ENCODE results near the gene PABPN1L. TPM values are rescaled to one million over a fixed set of nuclear protein-coding genes. Genes with fewer than 3 reads are reported as not detected.

The PABPN1L gene
- total and polyA plus RNA-seq, 2 of the 13 experiments (the other 11 are each of a cell fraction or from before 2014, with no cell fraction given), result not detected

DNA sequence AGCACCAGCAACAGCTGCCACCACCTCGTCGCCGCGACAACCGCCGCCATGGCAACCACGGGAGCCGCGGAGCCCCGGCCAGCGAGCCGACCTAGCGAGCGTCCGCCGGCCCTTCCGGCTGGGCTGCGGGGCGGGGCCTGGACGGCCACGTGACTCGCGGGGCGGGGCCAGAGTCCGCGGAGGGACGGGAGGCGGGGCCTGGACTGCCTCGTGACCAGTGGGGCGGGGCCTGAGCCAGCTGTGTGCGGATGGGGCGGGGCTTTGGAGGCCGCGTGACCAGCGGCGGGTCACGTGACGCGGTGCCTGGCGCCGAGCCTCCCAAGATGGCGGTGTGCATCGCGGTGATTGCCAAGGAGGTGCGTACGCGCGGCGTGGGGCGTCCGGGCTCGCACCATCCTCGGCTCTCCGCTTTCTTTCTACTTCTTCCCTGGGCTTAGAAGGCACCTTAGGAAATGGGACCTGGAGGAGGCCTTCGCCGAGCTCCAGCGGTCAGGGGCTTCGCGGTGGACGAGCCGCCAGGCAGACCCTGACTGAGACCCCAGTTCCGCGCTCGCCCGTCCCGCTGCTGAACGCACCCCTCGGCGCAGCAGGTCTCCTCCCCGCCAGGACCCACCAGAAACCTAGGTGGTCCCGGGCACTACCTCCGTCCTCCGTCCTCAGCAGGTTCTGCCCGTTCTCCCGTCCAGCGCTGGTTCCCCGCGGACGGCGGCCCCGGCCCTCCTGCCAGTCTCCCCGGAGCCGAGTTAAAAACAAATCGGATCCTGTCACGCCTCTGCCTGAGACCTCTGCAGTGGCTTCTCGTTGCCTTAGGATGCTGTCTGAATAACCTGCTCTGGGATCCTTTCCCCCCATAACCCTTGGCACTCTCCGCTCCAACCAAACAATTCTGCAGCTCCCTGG is 9.4 kb downstream of the PABPN1L start, which contains the start of the genes GALNS and TRAPPC2L (continued):
- TF ChIP-seq, protein P1, sequence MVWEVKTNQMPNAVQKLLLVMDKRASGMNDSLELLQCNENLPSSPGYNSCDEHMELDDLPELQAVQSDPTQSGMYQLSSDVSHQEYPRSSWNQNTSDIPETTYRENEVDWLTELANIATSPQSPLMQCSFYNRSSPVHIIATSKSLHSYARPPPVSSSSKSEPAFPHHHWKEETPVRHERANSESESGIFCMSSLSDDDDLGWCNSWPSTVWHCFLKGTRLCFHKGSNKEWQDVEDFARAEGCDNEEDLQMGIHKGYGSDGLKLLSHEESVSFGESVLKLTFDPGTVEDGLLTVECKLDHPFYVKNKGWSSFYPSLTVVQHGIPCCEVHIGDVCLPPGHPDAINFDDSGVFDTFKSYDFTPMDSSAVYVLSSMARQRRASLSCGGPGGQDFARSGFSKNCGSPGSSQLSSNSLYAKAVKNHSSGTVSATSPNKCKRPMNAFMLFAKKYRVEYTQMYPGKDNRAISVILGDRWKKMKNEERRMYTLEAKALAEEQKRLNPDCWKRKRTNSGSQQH (CRISPR knock-in tag; IDR thresholded peaks at IDR 0.05; ENCODE audit: low read depth), result peak; percentile 86; the same call in 1 of the 2 replicates
- peak; percentile 82 for TF ChIP-seq MAZ (IDR thresholded peaks at IDR 0.05; ENCODE audit: borderline replicate concordance, low read depth, low read length)
- peak; percentile 44 for TF ChIP-seq MAZ (CRISPR knock-in tag; IDR thresholded peaks at IDR 0.05; ENCODE audit: low read depth)
- TF ChIP-seq RBAK (CRISPR knock-in tag; IDR thresholded peaks at IDR 0.05), result no peak
- TF ChIP-seq, protein P2, sequence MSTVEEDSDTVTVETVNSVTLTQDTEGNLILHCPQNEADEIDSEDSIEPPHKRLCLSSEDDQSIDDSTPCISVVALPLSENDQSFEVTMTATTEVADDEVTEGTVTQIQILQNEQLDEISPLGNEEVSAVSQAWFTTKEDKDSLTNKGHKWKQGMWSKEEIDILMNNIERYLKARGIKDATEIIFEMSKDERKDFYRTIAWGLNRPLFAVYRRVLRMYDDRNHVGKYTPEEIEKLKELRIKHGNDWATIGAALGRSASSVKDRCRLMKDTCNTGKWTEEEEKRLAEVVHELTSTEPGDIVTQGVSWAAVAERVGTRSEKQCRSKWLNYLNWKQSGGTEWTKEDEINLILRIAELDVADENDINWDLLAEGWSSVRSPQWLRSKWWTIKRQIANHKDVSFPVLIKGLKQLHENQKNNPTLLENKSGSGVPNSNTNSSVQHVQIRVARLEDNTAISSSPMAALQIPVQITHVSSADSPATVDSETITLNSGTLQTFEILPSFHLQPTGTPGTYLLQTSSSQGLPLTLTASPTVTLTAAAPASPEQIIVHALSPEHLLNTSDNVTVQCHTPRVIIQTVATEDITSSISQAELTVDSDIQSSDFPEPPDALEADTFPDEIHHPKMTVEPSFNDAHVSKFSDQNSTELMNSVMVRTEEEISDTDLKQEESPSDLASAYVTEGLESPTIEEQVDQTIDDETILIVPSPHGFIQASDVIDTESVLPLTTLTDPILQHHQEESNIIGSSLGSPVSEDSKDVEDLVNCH (CRISPR knock-in tag; IDR thresholded peaks at IDR 0.05), result peak; percentile 72; the same call in 1 of the 2 replicates
- no peak for TF ChIP-seq EHMT2 (IDR thresholded peaks at IDR 0.05; ENCODE audit: borderline replicate concordance, low read depth, low read length)
- TF ChIP-seq, protein P3, sequence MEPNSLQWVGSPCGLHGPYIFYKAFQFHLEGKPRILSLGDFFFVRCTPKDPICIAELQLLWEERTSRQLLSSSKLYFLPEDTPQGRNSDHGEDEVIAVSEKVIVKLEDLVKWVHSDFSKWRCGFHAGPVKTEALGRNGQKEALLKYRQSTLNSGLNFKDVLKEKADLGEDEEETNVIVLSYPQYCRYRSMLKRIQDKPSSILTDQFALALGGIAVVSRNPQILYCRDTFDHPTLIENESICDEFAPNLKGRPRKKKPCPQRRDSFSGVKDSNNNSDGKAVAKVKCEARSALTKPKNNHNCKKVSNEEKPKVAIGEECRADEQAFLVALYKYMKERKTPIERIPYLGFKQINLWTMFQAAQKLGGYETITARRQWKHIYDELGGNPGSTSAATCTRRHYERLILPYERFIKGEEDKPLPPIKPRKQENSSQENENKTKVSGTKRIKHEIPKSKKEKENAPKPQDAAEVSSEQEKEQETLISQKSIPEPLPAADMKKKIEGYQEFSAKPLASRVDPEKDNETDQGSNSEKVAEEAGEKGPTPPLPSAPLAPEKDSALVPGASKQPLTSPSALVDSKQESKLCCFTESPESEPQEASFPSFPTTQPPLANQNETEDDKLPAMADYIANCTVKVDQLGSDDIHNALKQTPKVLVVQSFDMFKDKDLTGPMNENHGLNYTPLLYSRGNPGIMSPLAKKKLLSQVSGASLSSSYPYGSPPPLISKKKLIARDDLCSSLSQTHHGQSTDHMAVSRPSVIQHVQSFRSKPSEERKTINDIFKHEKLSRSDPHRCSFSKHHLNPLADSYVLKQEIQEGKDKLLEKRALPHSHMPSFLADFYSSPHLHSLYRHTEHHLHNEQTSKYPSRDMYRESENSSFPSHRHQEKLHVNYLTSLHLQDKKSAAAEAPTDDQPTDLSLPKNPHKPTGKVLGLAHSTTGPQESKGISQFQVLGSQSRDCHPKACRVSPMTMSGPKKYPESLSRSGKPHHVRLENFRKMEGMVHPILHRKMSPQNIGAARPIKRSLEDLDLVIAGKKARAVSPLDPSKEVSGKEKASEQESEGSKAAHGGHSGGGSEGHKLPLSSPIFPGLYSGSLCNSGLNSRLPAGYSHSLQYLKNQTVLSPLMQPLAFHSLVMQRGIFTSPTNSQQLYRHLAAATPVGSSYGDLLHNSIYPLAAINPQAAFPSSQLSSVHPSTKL (CRISPR knock-in tag; IDR thresholded peaks at IDR 0.05), result 0 out of 2 replicates have a peak, but pooled peaks have one; percentile 35
- peak; percentile 61; the same call in 1 of the 2 replicates for TF ChIP-seq ZNF589 (CRISPR knock-in tag; conservative IDR thresholded peaks at IDR 0.05)
- peak; percentile 64; the same call in 1 of the 2 replicates for TF ChIP-seq KLF6 (CRISPR knock-in tag; IDR thresholded peaks at IDR 0.05)
- peak; percentile 65; the same call in 1 of the 2 replicates for TF ChIP-seq GATA4 (IDR thresholded peaks at IDR 0.05; ENCODE audit: borderline replicate concordance, low read depth)
- TF ChIP-seq NR2C2 (CRISPR knock-in tag; IDR thresholded peaks at IDR 0.05; ENCODE audit: borderline replicate concordance), result peak; percentile 64
- TF ChIP-seq NCOA2 (CRISPR knock-in tag; IDR thresholded peaks at IDR 0.05), result peak; percentile 22; the same call in 1 of the 2 replicates
- TF ChIP-seq, protein P4, sequence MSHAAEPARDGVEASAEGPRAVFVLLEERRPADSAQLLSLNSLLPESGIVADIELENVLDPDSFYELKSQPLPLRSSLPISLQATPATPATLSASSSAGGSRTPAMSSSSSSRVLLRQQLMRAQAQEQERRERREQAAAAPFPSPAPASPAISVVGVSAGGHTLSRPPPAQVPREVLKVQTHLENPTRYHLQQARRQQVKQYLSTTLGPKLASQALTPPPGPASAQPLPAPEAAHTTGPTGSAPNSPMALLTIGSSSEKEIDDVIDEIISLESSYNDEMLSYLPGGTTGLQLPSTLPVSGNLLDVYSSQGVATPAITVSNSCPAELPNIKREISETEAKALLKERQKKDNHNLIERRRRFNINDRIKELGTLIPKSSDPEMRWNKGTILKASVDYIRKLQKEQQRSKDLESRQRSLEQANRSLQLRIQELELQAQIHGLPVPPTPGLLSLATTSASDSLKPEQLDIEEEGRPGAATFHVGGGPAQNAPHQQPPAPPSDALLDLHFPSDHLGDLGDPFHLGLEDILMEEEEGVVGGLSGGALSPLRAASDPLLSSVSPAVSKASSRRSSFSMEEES (CRISPR knock-in tag; IDR thresholded peaks at IDR 0.05), result peak; percentile 98
- peak; percentile 83 for TF ChIP-seq ZBTB38 (CRISPR knock-in tag; IDR thresholded peaks at IDR 0.05)
- no peak for TF ChIP-seq ZNF234 (CRISPR knock-in tag; conservative IDR thresholded peaks at IDR 0.05)
- TF ChIP-seq YEATS4 (CRISPR knock-in tag; IDR thresholded peaks at IDR 0.05; ENCODE audit: borderline replicate concordance), result peak; percentile 53; the same call in 1 of the 2 replicates
- TF ChIP-seq POLR2G (IDR thresholded peaks at IDR 0.05; ENCODE audit: low read depth, low read length), result peak; percentile 89
- TF ChIP-seq SAP130 (CRISPR knock-in tag; IDR thresholded peaks at IDR 0.05; ENCODE audit: low read depth), result peak; percentile 98
- TF ChIP-seq KDM4B (CRISPR knock-in tag; IDR thresholded peaks at IDR 0.05), result no peak; the same call in 1 of the 2 replicates

All from HepG2 (cell line).